Mesothelial cell of epicardium (in vitro differentiated cells): ENCODE measurements around the gene PPP1R16B. TPM values are rescaled to one million over a fixed set of nuclear protein-coding genes. Genes with fewer than 3 reads are reported as not detected.
"Not testable (repeated sequence)": the region's sequence is repeated elsewhere in the genome, so short reads cannot be mapped to it uniquely, and the experiment has no call there.

Source experiments
- DNase-seq, 2 experiments: peaks; one replicate each; pipeline ENCODE4 v3.0.0; 2021; ENCODE audit warnings: low spot score in 2 of 2; ENCODE audit not compliant: unreplicated experiment in 2 of 2
- H3K27ac Mint-ChIP-seq: 2 replicates; pipeline ENCODE4 v1.8.0; 2021; ENCODE audit warnings: mixed read lengths
- H3K27me3 Mint-ChIP-seq: 2 replicates; pipeline ENCODE4 v1.8.0; 2021; ENCODE audit warnings: low read depth, mixed read lengths
- H3K36me3 Mint-ChIP-seq: 2 replicates; pipeline ENCODE4 v1.8.0; 2021; ENCODE audit warnings: mixed read lengths
- H3K4me1 Mint-ChIP-seq: 2 replicates; pipeline ENCODE4 v1.8.0; 2021; ENCODE audit warnings: mixed read lengths
- H3K4me3 Mint-ChIP-seq: 2 replicates; pipeline ENCODE4 v1.8.0; 2021; ENCODE audit warnings: mild to moderate bottlenecking, moderate library complexity, mixed read lengths
- H3K9me3 Mint-ChIP-seq: 2 replicates; pipeline ENCODE4 v1.8.0; 2021; ENCODE audit warnings: mixed read lengths
- total RNA-seq: library from RNA; stranded (reverse); gene quantifications from 3 replicates; pipeline ENCODE4 v1.2.1, GENCODE V29; 2021
- TF ChIP-seq, protein P1 (sequence below): fragments of 200-600 bp; sonication (generic); IDR thresholded peaks from one replicate; pipeline ENCODE4 v1.5.0; 2021; ENCODE audit warnings: antibody characterized with exemption; ENCODE audit not compliant: unreplicated experiment

PPP1R16B gene
- total RNA-seq, 1 donor from 2014 or later = not detected

- TF ChIP-seq, protein P1, sequence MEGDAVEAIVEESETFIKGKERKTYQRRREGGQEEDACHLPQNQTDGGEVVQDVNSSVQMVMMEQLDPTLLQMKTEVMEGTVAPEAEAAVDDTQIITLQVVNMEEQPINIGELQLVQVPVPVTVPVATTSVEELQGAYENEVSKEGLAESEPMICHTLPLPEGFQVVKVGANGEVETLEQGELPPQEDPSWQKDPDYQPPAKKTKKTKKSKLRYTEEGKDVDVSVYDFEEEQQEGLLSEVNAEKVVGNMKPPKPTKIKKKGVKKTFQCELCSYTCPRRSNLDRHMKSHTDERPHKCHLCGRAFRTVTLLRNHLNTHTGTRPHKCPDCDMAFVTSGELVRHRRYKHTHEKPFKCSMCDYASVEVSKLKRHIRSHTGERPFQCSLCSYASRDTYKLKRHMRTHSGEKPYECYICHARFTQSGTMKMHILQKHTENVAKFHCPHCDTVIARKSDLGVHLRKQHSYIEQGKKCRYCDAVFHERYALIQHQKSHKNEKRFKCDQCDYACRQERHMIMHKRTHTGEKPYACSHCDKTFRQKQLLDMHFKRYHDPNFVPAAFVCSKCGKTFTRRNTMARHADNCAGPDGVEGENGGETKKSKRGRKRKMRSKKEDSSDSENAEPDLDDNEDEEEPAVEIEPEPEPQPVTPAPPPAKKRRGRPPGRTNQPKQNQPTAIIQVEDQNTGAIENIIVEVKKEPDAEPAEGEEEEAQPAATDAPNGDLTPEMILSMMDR = no peak
- DNase-seq = no peak
- no peaks in the 10 kb centered on the region for H3K36me3 Mint-ChIP-seq
- H3K4me3 Mint-ChIP-seq = no peak overlapping the region
- no peaks in the 10 kb centered on the region for H3K9me3 Mint-ChIP-seq
- H3K27ac Mint-ChIP-seq = no peak overlapping the region
- H3K27me3 Mint-ChIP-seq = peaks cover 11% of the 10 kb centered on the region
- no peaks in the 10 kb centered on the region for H3K4me1 Mint-ChIP-seq
These were observed 13.6 kb upstream of the PPP1R16B start for GRCh38 chr20:38791940-38792339.

GRCh38 chr20:38794057-38794456 is 11.4 kb upstream of the PPP1R16B start:
- not testable (repeated sequence) for DNase-seq, H3K4me3 Mint-ChIP-seq, H3K4me1 Mint-ChIP-seq, H3K9me3 Mint-ChIP-seq, H3K27ac Mint-ChIP-seq, H3K36me3 Mint-ChIP-seq
- H3K27me3 Mint-ChIP-seq = peaks cover 21% of the 10 kb centered on the region

- DNase-seq = no peak
- TF ChIP-seq, protein P1 = no peak
- H3K27me3 Mint-ChIP-seq = peaks cover 21% of the 10 kb centered on the region
- H3K9me3 Mint-ChIP-seq = no peaks in the 10 kb centered on the region
- H3K4me3 Mint-ChIP-seq = no peak overlapping the region
- no peak overlapping the region for H3K27ac Mint-ChIP-seq
- no peaks in the 10 kb centered on the region for H3K4me1 Mint-ChIP-seq
- no peaks in the 10 kb centered on the region for H3K36me3 Mint-ChIP-seq
These were observed 7.2 kb upstream of the PPP1R16B start for GRCh38 chr20:38798266-38798665.

DNA sequence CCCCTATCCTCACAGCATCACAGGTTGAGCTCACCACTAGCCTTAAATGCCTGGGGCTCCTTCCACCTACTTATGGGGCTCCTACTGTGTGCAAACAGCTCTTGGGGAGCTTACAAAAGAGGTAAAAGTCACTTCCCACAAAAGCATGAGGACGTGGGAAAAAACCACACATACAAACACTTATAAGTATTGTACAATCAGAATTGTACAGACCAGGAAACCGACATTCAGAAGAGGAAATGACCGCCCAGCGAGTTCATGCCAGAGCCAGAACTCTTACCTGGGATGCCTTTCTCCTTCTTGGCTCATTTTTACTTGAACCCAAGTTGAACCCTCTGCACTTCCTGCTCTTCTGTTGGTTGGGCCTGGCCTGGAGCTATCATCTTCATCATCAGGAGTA is 6.3 kb upstream of the PPP1R16B start:
- Mint-ChIP-seq H3K9me3 (no peaks in the 10 kb centered on the region), H3K36me3 (no peaks in the 10 kb centered on the region)
- DNase-seq = no peak

GRCh38 chr20:38800882-38801281 is 4.6 kb upstream of the PPP1R16B start:
- TF ChIP-seq, protein P1 = no peak
- Mint-ChIP-seq H3K4me3 (no peak overlapping the region), H3K27me3 (peaks cover 42% of the 10 kb centered on the region)

More for the DNA sequence above, 6.3 kb upstream of the PPP1R16B start:
- no peak overlapping the region for H3K27ac Mint-ChIP-seq
- H3K4me1 Mint-ChIP-seq = no peaks in the 10 kb centered on the region
- no peak overlapping the region for H3K4me3 Mint-ChIP-seq
- peaks cover 30% of the 10 kb centered on the region for H3K27me3 Mint-ChIP-seq
- TF ChIP-seq, protein P1 = no peak

DNA sequence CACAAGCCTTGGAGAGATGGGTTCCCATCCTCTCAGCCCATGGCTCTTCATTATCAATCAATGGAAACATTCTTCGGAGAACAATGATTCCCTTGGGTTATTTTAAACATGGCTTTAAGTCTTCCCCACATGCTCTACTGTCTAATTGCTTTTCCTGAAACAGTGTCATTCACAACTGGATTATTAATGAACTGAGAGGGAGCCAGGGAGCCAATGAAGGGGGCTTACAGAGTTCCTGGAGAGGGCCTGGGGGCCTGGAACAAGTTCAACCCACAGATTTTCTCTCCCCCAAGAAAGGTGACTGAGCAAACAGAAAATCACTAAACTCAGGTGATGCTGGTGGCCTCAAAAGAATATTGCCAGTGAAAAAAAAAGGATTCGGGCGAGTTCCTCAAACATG is 1.3 kb upstream of the PPP1R16B start:
- TF ChIP-seq, protein P1 = no peak
- Mint-ChIP-seq H3K9me3 (no peaks in the 10 kb centered on the region), H3K36me3 (no peaks in the 10 kb centered on the region), H3K27me3 (peaks cover 57% of the 10 kb centered on the region), H3K4me3 (no peak overlapping the region), H3K4me1 (peaks cover 7% of the 10 kb centered on the region), H3K27ac (no peak overlapping the region)
- DNase-seq = no peak

More at GRCh38 chr20:38800882-38801281, 4.6 kb upstream of the PPP1R16B start:
- no peaks in the 10 kb centered on the region for H3K36me3 Mint-ChIP-seq
- DNase-seq = no peak
- peaks cover 4% of the 10 kb centered on the region for H3K4me1 Mint-ChIP-seq
- no peaks in the 10 kb centered on the region for H3K9me3 Mint-ChIP-seq
- no peak overlapping the region for H3K27ac Mint-ChIP-seq
